Measurements from ENCODE around the gene MRPS5.

GRCh38 chr2:95060446-95061118 is 61.0 kb downstream of the MRPS5 start:
- TF ChIP-seq, protein P1, sequence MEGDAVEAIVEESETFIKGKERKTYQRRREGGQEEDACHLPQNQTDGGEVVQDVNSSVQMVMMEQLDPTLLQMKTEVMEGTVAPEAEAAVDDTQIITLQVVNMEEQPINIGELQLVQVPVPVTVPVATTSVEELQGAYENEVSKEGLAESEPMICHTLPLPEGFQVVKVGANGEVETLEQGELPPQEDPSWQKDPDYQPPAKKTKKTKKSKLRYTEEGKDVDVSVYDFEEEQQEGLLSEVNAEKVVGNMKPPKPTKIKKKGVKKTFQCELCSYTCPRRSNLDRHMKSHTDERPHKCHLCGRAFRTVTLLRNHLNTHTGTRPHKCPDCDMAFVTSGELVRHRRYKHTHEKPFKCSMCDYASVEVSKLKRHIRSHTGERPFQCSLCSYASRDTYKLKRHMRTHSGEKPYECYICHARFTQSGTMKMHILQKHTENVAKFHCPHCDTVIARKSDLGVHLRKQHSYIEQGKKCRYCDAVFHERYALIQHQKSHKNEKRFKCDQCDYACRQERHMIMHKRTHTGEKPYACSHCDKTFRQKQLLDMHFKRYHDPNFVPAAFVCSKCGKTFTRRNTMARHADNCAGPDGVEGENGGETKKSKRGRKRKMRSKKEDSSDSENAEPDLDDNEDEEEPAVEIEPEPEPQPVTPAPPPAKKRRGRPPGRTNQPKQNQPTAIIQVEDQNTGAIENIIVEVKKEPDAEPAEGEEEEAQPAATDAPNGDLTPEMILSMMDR (conservative IDR thresholded peaks at IDR 0.05), result no peak
- no peak for TF ChIP-seq ZFX (IDR thresholded peaks at IDR 0.05)

Measured in C4-2B (cell line).